ENCODE data around the gene TCTN2.

Gene TCTN2

DNA sequence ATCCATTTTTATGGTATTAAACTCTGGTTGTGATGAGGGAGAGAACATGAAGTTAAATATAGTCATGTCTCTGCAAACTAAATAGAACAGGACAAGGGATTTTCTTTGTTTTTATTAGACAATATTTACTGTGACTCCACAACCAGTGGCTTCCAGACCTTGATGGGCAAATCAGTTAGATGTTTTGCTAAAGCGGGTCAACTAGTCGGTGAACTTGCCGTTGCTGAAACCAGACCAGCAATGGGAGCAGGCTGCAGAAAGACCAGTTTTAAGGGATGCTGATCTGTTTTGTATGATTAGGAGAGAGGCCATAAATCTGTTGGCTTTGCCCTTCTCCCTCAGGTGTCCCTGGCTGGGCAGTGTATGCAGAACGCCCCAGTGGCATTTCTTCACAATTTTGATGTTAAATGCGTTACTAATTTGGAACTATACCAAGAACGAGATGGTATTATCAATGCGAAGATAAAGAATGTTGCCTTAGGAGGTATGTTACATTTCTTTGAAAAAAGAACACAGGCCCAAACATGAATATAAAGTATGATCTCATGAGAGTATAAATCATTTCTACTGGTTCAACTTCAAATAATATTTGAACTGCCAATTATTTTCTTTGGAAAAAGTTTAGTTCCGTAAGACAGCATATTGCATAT, 19.4 kb downstream of the TCTN2 start:
- DNase-seq: no peak

DNA sequence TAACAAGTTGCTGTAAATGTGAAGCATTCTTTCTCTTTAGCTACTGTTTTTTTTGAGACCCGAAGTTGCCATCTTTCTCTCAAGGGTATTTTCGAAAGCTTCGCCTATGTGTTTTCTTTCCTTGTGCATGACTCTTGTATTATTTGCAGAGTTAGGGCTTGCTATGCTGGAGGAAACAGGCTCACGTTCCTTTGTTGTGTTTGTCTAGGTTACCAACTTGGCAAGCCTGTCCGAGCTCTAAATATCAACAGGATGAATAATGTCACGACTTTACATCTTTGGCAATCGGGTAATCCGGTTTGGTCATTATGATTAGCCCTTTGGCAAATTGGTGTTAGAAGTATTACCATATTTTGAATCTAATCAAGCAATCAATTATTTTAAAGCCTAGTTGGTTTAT, 25.3 kb downstream of the TCTN2 start:
- no peak for DNase-seq

DNA sequence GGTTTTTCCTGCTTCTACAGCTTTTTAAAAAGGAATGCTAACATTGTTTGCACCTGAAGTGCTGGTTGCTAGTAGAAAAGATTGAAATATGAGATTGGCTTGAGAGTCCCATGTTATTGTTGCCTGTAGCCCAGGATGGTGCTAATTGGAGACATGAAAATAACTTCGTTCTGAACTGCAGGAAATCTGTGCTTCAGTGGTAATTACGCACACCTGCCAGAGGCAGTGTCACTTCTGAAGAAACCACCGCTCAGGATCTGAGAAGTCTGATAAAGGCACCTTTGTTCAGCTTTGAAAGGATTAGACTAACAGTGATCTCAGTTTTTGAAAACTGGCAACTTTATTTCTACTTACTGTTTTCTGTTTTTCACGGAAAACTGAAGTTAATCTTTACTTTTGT, 25.7 kb downstream of the TCTN2 start:
- no peak for DNase-seq

DNA sequence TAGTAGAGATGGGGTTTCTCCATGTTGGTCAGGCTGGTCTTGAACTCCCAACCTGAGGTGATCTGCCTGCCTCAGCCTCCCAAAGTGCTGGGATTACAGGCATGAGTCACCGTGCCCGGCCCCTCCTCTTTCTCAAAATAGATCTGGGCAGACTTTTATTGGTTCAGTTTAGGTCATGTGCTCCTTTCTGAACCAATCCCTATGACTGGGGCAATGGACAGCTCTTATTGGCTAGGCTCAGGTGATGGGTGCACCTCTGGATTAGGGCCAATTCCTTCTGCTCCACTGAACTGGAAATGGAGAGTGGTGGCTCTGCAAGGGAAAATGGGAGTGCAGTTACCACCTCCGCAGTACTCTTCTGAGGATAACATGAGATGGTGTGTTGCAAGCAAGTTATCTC, 35.0 kb downstream of the TCTN2 start:
- DNase-seq: no peak

DNA sequence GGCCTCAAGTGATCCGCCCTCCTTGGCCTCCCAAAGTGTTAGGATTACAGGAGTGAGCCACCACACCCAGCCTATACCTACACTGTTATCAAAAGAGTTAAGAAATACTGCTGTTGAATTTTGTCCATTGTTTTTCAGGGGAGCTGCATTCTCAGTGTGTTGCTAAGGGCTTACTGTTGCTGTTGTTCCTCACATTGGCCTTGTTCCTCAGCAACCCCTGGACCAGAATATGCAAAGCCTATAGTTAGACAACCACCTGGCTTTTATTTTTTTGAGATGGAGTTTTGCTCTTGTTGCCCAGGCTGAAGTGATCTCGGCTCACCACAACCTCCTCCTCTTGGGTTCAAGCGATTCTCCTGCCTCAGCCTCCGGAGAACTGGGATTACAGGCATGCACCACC, 36.6 kb downstream of the TCTN2 start:
- no peak for DNase-seq

DNA sequence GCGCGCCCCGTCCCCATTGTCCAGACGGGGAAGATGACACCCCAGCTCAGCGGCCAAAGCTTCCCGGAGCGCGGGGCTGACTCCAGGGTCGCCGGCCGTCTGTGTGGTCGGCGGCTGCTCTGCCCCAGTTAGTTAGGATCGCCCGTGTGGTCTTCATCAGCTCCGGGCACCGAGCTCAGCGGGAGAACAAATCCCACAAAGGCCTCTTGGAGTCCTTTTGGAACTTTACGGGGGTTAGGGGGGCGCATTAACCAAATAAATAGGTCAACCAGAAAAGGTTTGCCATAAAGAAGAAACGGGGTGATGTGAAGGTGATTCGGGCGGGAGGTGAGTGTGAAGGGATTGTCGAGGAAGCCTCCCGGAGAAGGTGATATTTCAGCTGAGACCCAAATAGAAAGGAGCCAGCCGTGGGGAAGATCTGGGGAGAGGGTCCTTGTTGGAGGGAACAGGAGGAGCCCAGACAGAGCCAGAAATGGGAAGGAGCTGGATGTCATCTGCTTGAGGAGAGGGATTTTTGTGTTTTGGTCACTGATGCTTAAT, 41.9 kb downstream of the TCTN2 start:
- DNase-seq: no peak

DNA sequence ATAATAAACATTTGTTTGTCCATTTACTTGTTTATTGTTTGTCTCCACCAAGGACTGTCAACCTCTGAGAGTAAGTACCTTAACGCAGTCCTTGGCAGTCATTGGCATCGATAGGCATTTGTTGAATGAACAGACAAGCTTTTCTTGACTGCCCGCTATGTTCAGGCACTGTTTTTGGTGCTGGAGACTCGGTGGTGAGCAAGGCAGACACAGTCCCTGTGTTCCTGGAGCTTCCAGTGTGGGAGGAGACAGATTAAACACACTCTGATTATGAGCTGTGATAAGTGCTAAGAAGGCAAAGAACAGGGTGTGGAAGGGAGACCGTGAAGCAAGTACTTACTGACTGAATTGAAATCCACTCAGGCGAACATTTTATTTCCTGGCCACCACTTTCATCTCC, 42.5 kb downstream of the TCTN2 start:
- DNase-seq: no peak

DNA sequence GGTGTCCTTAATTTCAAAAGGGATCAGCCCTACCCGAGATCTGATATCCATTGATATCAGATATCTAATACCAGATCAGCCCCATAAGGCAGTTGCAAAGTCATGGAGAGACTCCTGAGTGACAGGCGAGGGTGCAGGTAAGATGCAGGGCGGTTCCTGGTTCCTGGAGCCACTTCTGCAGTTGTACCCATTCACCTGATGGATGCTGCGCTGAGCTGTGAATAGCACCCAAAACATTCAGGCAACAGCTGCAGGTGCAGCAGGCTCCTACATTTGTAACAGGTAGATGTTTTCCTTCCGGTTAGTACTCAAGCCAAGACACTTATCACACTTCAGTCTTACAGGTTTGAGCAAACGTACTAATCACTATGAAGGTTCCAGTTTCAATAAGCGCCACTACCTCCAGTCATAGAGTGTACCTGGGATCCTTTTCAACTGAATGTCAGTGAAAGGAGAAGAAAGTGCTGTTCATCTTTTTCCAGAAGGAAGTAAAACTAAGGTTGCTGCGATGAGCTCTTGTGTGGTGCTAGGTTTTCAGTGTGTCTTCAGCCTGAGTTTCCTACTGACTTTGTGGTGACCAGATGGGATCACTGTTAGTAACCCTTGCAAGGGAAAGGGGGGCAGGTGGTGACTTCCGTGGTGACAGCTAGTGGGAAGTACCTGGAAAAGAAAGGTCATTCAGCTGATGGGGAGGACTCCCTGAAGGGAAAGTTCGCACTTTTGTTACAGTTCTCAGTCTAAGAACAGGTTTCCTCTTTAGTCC, 43.1 kb downstream of the TCTN2 start:
- DNase-seq: no peak

DNA sequence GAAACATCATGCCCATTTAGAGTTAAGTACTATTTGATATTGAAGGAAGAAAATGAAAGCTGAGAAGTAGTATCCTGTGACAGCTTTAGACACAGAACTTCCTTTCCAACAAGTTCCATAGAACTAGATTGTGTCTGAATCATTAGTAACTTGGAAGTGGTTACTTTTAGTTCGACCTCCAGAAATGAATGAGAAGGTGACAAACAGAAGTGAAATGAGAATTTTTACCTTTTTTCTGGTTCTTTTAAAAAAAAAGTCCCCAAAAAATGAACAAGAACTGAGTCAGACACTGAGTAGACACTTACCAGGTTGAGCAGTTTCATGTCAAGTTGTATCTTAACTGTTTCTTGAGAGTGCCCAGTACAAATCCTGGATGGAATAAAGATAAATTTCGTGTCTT, 44.3 kb downstream of the TCTN2 start:
- DNase-seq: no peak

DNA sequence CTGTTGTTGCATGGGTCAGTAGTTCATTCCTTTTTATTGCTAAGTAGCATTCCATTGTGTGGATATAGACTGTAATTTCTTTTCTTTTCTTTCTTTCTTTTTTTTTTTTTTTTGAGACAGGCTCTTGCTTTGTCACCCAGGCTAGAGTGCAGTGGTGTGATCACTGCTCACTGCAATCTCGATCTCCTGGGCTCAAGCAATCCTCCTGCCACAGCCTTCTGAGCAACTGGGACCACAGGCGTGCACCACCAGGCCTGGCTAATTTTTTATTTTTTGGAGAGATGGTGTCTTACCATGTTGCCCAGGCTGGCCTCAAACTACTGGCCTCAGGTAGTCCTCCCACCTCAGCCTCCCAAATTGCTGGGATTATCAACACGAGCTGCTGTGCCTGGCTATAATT, 46.4 kb downstream of the TCTN2 start:
- no peak for DNase-seq

DNA sequence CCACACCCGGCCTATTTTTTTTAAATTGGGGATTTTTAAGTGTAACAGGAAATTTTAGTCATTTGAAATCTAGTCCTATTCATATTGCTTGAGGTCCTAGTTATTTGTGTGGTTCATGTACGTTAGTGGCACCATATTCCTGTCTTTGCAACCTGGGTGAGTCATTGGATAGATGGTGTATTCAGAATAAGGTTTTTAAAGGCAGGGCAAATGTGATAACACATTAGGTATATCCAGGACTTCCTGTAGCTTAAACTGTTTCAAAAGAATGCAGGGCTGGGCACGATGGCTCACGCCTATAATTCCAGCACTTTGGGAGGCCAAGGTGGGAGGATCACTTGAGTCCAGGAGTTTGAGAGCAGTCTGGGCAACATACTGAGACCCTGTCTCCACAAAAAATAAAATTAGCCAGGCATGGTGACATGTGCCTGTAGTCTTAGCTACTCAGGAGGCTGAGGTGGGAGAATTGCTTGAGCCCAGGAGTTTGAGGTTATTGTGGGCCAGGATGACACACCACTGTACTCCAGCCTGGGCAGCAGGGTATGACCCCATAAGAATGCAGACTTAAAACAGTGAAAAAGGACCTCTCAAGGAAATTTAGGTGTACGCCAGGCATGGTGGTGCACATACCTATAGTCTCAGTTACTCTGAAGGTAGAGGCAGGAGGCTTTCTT, 49.4 kb downstream of the TCTN2 start:
- DNase-seq: no peak

DNA sequence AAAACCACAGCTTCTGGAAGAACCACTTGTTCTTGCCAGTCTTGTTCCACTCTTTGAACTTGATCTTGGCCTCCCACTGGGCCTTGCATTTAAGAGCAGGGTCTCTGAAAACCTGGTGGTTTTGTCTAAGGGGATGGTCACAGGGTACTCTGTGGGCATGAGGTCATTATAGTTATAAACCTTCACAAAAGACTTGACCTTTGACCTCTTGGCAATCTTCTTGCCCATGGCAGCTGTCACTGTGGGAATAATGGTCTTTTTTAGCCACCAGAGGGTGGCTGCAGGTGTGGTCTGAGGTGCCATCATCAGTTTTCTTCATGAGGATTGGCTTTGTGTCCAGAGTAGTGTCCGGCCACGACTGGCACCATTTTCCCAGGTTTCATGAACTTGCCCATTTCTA, 50.3 kb downstream of the TCTN2 start:
- no peak for DNase-seq

DNA sequence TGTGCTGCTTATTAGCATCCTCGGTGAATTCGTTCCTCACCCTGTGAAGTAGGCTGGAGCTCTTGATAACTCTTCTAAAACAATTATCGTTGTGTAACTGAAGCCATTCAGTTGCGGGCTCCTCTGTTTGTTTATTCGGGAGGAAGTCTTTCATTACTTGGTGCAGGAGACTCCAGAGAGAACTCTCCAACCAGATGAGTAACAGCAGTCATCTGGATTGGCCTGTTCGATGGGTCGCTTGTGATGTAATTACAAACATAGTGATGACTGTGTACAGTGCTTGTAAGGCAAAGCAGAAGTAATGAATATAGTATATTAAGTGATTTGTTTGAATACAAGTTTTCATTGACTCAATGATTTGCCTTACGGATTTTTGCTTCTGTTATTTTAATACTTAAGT, 52.1 kb downstream of the TCTN2 start:
- no peak for DNase-seq

DNA sequence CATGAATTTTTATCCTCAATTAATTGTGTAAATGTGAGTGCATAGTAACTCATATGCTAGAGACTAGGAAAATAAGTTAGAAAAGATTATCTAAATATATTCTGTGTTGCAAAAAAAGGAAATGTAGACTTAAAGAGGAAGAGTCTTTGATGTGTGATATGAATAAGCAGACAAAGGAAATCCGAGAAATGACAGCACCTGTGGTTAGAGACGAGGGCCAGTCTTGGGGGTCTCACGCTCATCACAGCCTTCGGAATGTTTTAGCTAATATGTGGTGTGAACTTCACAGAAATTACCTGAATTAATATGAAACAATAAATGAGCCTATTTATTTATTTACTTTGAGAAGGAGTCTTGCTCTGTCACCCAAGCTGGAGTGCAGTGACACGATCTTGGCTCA, 52.9 kb downstream of the TCTN2 start:
- DNase-seq: no peak

DNA sequence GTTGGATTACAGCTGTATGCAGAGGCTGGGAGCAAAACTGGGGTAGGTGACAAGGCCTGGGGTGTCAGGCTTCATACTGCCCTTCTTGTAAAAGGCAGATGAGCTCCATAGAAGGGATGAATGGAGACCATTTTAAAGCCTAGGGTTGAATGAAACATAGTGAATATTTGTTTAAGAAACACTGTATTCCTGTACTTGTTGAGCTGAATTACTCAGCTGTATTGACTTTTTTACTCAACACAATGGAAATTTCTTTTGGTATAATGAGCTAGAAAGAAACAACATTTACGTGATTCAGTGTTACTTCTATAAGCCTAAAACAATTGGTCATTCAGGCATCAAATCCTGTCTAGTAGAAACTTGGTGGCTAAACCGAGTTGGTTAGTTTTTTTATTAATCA, 55.3 kb downstream of the TCTN2 start:
- no peak for DNase-seq

DNA sequence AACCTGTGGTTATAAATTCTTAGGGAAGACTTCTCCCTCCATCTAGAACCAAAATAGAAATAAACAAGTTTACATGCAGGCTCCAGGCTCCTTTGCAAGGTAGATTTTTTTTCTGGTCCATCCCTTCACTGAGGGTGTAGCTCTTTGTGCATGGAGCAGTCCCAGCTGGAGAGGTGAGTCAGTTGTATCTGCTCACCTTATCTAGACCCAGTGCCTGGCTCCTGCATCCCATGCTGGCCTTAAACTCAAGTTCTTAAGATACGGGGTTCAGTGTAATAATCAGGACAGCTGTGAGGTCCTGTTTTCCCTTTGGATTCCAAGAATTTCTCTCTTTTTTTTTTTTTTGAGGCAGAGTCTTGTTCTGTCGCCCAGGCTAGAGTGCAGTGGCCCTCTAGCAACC, 56.0 kb downstream of the TCTN2 start:
- no peak for DNase-seq

DNA sequence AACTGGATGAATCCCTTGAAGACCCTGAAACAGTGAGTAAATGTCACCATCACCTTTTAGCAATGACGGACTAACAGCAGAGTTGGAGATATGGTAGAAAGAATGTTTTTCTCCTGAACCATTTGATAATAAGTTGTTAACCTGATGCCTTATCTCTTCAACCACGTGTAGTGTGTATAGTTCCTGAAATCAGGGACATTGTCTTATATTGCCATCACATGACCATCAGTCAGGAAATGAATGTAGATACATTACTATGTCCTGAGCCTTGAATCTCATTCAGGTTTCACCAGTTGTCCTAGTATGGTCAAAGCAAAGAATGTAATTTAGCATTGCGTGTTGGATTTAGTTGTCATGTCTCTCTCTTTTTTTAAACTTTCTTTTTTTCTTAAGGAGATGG, 57.0 kb downstream of the TCTN2 start:
- no peak for DNase-seq

DNA sequence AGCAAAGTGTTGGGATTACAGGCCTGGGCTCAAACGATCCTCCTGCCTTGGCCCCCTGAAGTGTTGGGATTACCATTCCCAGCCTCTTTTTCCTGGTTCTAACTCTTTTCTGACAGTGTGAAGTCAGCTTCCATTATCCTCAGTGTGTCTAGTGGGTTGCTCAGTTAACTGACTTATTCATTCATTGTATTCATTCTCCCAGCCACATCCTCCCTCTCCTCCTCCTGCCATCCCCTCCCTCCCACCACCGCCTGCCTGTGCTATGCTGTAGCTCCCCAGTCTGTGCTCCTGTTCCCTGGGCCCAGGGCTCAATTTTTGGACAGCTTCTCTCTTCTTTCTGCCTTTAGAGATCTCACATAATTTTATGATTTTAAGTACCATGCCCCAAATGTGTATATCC, 60.7 kb downstream of the TCTN2 start:
- DNase-seq: no peak

DNA sequence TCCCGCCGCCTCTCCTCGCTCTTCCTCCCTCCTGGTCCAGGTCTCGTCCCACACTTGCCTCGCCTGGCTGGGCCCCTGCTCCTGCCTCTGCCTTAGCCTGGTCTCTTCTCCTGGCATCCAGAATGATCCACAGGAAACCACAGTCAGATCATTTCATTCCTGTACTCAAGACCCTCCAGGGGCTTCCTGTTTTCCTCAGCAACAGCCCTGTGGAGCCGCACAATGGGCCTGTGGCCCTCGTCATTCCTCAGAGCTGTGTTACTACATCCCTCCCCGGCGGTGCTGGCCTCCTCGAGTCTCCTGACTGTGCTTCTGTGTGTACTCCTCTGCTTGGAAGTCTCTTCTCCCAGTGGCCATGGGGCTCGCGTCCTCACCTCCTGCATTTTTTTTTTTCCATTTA, 61.3 kb downstream of the TCTN2 start:
- DNase-seq: no peak

DNA sequence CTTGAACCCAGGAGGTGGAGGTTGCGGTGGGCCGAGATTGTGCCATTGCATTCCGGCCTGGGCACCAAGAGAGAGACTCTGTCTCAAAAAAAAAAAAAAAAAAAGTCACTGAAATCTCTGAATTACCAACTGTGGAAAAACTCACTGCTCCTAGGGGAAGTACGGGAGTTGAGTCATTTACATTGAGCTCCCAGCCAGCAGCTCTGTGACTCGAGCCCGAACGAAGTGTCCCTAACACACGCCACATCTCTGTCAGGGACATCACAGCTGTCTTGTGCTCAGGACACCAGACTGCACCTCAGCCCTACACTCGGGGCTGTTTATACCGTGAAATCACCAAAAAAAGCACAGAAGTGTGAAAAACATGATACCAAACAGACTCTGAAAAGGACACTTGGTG, 62.3 kb downstream of the TCTN2 start:
- no peak for DNase-seq

DNA sequence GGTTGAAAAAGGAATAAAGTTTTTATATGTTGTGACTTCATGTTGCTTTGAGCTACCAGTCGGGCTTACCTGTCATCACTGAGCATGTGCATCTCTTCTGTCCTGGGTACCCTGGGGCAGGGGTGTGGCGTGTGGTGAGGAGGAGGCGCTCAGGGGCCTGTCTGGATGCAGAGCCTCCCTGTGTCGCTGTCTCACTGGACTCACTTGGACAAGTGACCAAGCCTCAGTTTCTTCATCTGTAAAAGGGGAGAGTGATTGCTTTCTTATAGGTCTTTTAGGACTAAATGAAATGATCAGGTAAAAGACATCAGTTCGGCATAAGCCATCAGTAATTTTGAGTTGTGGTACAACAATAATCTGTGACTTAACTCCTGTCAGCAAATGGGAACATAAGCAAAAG, 63.4 kb downstream of the TCTN2 start:
- no peak for DNase-seq

DNA sequence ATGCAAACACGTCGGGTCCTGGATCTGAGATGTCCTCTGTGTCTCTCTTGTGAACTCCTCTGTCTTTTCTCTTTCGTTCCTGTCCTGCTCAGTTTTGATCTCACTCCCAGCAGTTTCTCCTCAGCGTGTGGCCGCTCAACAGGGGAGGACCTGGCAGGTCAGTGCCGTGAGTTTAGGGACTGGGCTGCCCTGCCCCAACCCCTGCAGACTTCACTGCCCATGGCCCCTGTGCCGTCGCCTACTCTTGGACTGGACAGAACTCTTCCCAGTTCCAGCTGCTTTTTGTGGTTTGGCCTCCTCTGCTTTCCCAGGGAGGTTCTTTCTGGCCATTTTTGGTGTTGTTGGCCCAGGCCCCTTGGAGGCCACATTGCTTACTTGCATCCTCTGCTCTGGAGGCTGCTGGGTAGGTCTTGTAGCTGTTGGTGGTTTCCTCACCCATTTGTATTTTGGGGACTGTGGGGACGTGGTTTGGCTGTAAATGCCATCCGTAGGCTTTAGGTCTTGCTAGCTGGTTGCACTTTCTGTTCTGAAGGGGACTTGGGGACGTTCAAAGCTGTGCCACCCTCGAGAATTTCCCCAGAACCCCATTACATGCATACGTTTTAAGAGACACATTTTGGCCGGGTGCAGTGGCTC, 71.1 kb downstream of the TCTN2 start:
- DNase-seq: peak; percentile 49

DNA sequence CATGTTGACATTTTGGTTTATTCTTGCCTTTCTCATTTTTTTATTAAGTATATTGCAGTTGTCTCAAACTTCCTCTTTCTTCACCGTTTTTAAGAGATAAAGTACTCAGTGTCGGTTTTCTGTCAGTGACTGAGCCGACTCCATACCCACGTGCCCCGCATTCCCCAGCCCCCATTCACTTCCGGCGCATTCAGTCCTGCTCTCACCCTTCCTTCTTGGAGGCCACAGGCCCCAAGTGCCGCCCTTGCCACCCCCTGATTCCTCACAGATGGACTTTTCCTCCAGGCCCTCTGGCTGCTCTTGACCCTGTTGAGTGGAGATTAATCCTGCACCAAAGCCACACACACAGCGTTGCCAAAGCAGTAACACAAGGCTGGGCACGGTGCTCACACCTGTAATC, 72.1 kb downstream of the TCTN2 start:
- DNase-seq: peak; percentile 86

DNA sequence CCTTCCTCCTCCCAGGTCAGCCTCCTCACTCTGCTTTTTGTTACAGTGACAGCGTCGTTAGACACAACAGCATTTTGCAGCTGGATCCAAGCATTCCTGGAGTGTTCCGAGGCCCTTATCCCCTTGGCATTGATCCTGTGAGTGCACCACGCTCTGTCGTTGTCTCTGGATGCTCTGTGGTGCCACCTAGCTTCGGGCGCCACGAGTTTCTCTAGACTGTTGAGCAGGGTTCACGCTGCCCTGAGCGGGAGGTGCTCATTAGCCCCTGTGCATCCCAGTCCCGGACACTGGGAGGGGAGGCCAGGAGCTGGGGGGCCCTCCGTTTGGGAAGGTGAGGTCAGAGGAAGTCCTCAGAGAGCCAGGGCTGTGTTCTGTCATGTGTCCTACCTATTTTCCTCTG, 73.9 kb downstream of the TCTN2 start:
- no peak for DNase-seq
